Dermis blood vessel endothelial cell (primary cell): ENCODE results near the gene MTX1. TPM values are rescaled to one million over a fixed set of nuclear protein-coding genes. Genes with fewer than 3 reads are reported as not detected.
"Not testable (repeated sequence)": the region's sequence is repeated elsewhere in the genome, so short reads cannot be mapped to it uniquely, and the experiment has no call there.

Experiments used
- DNase-seq: peaks from one replicate; pipeline ENCODE4 v3.0.0; 2010
- total RNA-seq: library from RNA; depleted of rRNA; stranded (reverse); fragments of >200 nt; gene quantifications from 2 replicates; pipeline ENCODE4 v1.2.3, GENCODE V29; 2014

The MTX1 gene
- total RNA-seq, 1 donor from 2014 or later = 50.2 TPM

DNA sequence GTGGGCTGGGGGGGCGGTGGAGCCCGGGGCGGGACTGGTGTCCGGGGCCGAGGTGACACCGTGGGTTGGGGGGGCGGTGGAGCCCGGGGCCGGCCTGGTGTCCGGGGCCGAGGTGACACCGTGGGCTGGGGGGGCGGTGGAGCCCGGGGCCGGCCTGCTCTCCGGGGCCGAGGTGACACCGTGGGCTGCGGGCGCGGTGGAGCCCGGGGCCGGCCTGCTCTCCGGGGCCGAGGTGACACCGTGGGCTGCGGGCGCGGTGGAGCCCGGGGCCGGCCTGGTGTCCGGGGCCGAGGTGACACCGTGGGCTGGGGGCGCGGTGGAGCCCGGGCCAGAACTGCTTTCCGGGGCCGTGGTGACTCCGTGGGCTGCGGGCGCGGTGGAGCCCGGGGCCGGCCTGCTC, 18.6 kb upstream of the MTX1 start:
- DNase-seq = not testable (repeated sequence)

GRCh38 chr1:155191904-155192303, 16.6 kb upstream of the MTX1 start:
- no peak for DNase-seq

DNA sequence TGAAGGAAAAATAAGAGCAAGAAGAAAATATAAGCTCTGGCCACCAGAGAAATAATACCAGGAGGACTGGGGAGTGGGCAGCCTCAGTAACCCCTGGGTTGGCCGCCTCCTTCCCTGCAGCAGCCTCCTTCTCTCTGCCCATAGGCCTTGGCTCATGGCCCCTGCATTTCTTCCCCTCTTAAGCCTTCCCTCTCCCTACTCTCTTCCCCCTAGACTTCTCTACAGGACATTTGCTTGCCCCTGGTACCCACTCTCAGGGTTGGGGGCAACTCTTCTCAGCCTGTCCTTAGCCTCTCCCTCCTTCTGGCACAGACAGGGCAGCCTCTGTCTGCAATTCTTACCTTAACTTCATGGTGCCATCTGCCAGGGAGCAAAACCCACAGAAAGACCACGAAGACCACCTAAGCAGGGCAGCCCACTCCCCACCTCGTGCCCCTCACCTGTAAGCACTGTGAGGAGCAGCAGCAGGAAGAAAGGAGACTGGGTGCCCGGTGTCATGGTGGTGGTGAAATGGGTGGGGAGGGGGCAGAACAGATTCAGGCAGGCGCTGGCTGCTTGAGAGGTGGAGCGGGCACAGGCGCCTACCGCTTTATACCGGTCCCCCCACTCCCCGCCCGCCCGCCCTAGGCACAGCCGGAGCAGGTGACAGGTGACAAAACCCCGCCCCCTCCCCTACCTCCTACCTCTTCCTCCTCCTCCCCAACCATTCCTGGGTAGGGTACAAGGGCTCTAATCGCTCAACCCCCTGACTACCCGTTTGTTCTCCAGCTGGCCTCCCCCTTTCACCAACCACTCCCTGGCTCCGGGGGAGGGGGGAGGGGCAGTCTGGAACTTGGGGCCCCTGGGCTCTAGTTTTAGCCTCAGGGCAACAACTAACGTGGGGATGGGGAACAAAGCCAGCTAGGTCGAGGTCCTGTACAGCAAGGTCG, 15.9 kb upstream of the MTX1 start:
- DNase-seq = no peak

DNA sequence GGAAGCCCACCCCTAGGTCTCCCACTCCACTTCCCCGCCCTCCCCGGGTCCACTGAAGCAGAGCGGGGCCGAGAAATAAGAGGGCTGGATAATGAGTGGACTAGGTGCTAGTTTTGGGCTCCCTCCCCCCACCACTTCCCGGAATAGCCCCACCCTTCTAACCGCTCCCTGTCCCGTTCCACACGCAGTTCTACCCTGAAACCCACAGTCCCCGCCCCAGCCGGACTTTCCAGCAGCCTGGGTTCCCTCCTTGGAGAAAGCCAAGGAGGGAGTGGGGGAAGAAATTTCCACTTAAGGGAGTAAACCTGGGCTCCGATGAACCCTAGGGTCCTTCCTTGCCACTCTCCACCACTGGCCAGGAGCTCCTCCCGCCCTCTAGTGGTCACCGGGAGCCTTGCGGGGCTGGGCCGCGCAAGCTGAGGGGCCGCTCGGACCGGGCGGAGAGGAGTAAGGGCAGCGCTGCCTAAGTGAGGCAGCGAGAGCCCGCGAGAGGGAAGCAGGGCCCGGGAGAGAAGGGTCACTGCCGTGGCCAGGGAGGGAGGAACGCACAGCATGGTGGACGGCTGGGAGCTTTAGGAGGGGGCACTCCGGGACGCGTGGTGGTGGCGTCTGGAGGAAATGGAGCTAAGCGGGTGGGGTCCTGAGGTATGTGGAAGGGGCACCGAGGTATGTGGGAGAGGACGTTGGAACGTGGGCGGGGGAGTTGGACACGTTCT, 15.1 kb upstream of the MTX1 start:
- DNase-seq = peak; percentile 94

GRCh38 chr1:155193991-155194240, 14.6 kb upstream of the MTX1 start:
- DNase-seq = not testable (repeated sequence)

GRCh38 chr1:155195201-155196102, 13.0 kb upstream of the MTX1 start:
- no peak for DNase-seq

DNA sequence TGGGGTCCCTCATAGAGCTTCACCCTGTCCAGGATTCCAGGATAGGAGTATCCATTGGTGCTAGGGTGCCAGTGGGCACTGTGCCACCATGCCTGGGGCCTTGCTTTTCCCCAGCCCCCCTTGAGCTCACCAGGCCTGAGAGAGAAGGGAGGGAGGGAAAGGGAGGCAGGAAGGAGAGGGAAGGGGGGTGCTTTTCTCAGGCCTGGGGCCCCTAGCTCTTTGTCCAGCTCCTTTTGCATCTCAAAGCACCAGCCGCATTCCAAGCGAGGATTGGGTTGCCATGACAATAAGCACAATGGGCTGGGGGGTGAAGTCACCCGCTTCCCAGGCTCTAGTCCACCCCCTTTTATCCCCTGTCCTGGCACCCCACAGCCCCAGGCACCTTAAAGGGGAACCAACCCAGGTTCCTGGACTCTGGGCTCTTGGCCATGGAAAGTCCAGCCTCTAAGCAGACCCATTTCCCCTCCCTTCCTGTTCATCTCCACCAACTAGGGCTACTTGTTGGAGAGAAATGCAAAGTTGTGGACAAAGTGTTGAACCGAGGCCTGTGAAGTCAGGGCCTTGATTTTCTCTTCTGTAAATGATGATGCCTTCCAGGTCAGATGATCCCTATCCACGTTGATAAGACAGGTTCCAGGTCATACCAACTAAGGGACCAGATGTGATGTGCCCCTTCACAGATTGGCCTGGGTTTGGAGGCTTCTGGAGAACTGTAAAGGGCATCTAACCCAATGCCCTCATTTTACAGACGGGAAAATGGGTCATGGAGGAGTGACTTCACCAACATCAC, 12.2 kb upstream of the MTX1 start:
- no peak for DNase-seq

DNA sequence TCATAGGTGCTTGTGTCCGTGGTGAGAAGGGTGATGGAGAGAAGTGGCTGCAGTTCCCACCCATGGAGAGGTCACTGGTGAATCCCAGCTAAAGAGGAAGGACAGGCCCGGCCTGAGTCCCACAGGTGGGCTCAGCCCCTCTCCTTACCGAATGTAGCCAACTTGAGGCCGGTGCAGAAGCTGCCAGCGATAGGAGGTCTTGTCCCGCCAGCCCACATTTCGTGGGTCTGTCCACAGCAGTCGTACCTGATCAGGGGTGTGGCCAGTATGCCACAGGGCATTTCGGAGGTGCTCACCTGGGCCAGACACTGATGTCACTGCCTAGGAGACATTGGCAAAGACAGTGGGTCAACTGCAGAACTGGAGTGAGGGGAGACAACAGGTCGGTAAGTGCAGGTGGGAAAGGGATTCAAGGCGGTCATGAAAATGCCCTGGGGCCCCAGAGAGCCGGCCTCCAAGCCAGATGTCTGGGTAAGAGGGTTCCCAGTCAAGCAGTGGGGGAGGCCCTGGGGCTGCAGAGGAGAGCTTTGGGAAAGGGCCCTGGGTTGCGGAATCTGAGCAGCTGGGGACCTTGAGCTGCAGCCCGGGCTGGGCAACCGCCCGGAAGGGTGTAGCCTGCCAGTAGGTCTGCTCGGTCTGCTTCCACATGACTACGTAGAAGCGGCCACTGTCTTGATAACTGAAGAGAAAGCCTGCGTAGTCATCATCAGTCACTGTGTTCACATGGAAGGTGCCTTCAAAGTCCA, 11.4 kb upstream of the MTX1 start:
- no peak for DNase-seq

DNA sequence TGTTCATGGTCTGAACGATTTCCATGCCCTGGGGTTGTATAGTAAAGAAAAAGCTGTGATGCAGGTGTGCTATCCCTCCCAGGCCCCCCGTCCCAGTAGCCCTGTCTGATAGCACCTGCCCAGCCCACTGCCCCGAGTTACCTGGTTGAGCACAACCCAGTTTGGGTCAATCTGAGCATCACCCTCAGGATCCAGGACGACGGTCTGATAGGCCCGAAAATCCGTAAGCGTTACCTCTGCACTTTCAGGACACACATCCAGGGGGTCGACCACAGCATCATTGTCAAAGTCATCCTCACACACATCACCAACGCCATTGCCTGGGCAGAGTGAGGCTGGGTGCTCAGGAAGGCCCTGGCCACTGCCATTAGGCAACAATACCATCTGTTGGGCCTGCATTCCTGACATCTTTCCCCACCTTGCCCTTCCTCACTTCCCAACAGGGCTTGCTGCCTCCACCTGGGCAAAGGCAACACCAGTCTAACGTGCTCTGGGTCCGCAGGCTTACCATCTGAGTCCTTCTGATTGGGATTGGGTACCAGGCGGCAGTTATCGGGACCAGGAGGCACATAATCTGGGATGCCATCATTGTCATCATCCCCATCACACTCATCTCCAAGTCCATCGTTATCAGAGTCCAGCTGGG, 10.5 kb upstream of the MTX1 start:
- DNase-seq = no peak

DNA sequence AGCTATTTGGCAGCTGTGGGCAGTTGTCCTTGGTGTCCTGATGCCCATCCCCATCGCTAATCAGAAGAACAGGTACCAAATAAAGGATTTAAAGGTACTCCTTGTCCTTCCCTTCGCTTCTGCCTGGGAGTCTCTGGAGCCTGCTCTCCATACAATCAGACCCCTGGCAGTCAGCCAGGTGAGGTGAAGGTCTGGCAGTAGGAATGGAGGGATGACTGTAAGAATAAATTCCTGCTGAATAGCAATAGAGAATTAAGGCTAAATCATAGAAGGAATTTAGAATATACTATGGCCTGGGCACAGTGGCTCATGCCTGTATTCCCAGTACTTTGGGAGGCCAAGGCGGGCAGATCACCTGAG, 10.0 kb upstream of the MTX1 start:
- no peak for DNase-seq

GRCh38 chr1:155199792-155200191, 8.7 kb upstream of the MTX1 start:
- no peak for DNase-seq

- no peak for DNase-seq
Observed at GRCh38 chr1:155200920-155201319, 7.6 kb upstream of the MTX1 start.

DNA sequence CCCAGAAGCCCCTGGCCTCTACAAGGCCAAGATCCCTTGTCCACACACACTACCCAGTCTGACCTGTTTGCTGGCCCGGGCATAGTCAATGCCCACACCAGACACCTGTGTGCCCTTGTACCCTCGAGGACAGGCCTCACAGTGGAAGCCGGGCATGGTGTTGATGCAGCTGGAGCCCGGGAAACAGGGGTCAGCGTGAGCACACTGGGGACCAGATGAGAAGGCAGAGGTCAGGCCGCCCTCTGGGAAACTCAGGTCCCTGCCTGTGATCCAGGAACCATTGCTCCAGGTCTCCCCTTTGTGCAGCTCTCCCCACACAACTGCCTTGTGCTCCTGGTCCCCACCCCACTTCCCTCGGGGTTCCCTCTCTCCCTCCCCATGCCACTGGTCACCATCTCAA, 6.3 kb upstream of the MTX1 start:
- DNase-seq = no peak

GRCh38 chr1:155202731-155203515, 5.6 kb upstream of the MTX1 start:
- no peak for DNase-seq

DNA sequence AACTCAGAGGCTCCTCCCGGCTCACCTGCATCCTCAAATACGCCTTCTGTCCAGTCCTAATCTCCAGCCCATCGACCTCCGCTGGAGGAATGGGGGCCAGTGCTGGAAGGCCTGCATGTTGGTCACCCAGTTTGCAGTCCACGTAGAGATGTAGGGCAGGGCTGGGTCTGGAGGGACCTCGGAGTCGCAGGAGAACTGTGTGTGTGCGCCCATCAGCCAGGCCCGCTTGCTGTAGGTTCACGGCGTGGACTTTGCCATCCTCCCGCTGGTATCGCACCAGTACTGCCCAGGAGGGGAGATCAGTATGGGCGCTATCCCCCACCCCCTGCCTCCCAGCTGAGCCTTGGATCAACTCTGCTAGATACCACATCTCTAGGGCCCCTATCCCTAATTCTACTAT, 3.5 kb upstream of the MTX1 start:
- DNase-seq = no peak

DNA sequence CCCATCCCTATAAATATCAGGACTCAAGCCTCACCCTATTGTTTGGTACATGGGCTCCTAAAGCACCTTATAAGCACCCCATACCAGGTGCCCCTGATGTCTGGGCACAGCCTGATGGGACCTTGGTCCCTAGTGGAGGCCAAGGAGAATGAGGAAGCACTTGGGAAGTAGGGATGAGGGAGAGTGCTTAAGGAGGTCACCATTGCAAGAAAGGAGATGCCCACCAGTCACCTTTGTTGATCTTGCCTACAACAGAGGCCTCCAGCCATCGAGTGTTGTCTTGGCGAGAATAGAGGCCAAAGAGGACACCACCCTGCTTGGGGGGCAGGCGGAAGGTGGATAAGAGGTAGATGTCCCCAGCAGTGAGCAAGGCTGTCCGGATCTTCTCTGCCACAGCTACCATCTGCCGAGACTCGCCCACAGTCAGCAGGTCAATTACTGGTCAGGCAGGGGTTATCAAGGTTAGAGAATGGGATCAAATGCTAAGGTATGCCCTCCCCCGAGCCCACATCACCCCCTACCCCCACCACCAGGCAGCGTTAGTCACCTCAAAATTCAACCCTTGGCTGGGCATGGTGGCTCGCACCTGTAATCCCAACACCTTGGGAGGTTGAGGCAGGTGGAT, 2.4 kb upstream of the MTX1 start:
- DNase-seq = no peak

GRCh38 chr1:155206891-155207805, 1.3 kb upstream of the MTX1 start:
- peak; percentile 92 for DNase-seq

- peak; percentile 47 for DNase-seq
Observed at GRCh38 chr1:155207806-155208540, 522 bp upstream of the MTX1 start, which contains the start of gene THBS3. THBS3 (minus strand) TSS chr1:155207897; CDS start chr1:155207876, 21 bp downstream.
